K562 (cell line): Measurements from ENCODE around the gene FAM217B. TPM values are rescaled to one million over a fixed set of nuclear protein-coding genes. Genes with fewer than 3 reads are reported as not detected.

ENCODE experiments used
- ESRRA ChIP-seq: fragments of 450-650 bp; IDR thresholded peaks from 2 replicates; pipeline ENCODE4 v1.6.1; 2014; ENCODE audit warnings: low read depth, mild to moderate bottlenecking, moderate library complexity, borderline replicate concordance
- MAZ ChIP-seq, 2 experiments: fragments of 450-650 bp in 1 of 2; sonication (generic) in 1 of 2; formaldehyde crosslinking; IDR thresholded peaks in 1 of 2; conservative IDR thresholded peaks in 1 of 2; 2 replicates each; pipeline versions ENCODE4 v1.4.0 to v1.5.0; 2020; ENCODE audit warnings: mild to moderate bottlenecking in 1 of 2, missing genetic modification reagents in 1 of 2
- MYC ChIP-seq, 2 experiments: fragments of 250-450 bp in 1 of 2; sonication (Bioruptor Pico) in 1 of 2; IDR thresholded peaks; 2 replicates each; pipeline versions ENCODE4 v1.5.1 to v1.6.1; 2012 to 2021; ENCODE audit warnings: low read depth in 2 of 2, borderline replicate concordance in 1 of 2, improper control_type of control experiment in 1 of 2, low read length in 1 of 2, mild to moderate bottlenecking in 1 of 2, moderate library complexity in 1 of 2
- NFE2 ChIP-seq: IDR thresholded peaks from 2 replicates; pipeline ENCODE4 v1.6.1; 2014; ENCODE audit warnings: antibody characterized with exemption, low read depth
- NONO ChIP-seq, 2 experiments: fragments of 200-400 bp in 1 of 2; fragments of 450-650 bp in 1 of 2; formaldehyde crosslinking in 1 of 2; IDR thresholded peaks; 2 replicates each; pipeline ENCODE4 v1.6.1; 2017; ENCODE audit warnings: low read depth in 2 of 2, mild to moderate bottlenecking in 2 of 2, moderate library complexity in 2 of 2, low read length in 1 of 2
- POLR2A ChIP-seq: fragments of 450-650 bp; conservative IDR thresholded peaks from 2 replicates; pipeline ENCODE4 v1.6.1; 2016
- RBBP5 ChIP-seq: fragments of 200-600 bp; sonication (generic); IDR thresholded peaks from 2 replicates; pipeline ENCODE4 v1.6.1; 2012; ENCODE audit warnings: borderline replicate concordance, mild to moderate bottlenecking, low read length, control low read depth, inconsistent platforms; ENCODE audit not compliant: insufficient read depth, poor library complexity, severe bottlenecking
- RBM15 ChIP-seq: fragments of 200-400 bp; formaldehyde crosslinking; IDR thresholded peaks from 2 replicates; pipeline ENCODE4 v1.6.1; 2018; ENCODE audit warnings: mild to moderate bottlenecking, low read length, moderate library complexity; ENCODE audit not compliant: insufficient read depth
- XRCC3 ChIP-seq: fragments of 450-650 bp; IDR thresholded peaks from 2 replicates; pipeline ENCODE4 v1.6.1; 2017; ENCODE audit warnings: mild to moderate bottlenecking, moderate library complexity
- YBX1 ChIP-seq: fragments of 450-650 bp; IDR thresholded peaks from 2 replicates; pipeline ENCODE4 v1.7.1; 2016; ENCODE audit warnings: mild to moderate bottlenecking
- polyA plus RNA-seq, 8 experiments: library from polyadenylated mRNA; depleted of rRNA in 4 of 8; stranded (reverse) in 5 of 8; unstranded in 3 of 8; fragments of >200 nt; fragmentation: Nextera tagmentation in 2 of 8; fragmentation: Illumina TruSeq in 1 of 8; extraction: Ambion mirVana in 2 of 8; extraction: Trizol in 1 of 8; gene quantifications; 2 replicates each; pipeline versions ENCODE4 v1.2.1 to v1.2.3, GENCODE V29; 2011 to 2014; ENCODE audit warnings: inconsistent platforms in 1 of 8, missing spikeins in 1 of 8
- total RNA-seq, 7 experiments: library from RNA; depleted of rRNA in 6 of 7; stranded (reverse); fragments of >200 nt in 6 of 7; fragmentation: Illumina TruSeq in 2 of 7; extraction: Trizol in 2 of 7; gene quantifications; 2 replicates each; pipeline versions ENCODE4 v1.2.1 to v1.2.3, GENCODE V29; 2011 to 2021; ENCODE audit warnings: low replicate concordance in 1 of 7
- TF ChIP-seq, protein P1 (sequence below): IDR thresholded peaks from 3 replicates; pipeline ENCODE4 v1.6.1; 2011; ENCODE audit warnings: borderline replicate concordance, mild to moderate bottlenecking, moderate library complexity; ENCODE audit not compliant: insufficient read length; ENCODE audit errors: extremely low read depth
- TF ChIP-seq, protein P2 (sequence below): fragments of 250-450 bp; sonication (Bioruptor Pico); IDR thresholded peaks from 2 replicates; pipeline ENCODE4 v1.4.0; 2020; ENCODE audit warnings: mild to moderate bottlenecking, moderate library complexity, borderline replicate concordance
- TF ChIP-seq, protein P3 (sequence below), 2 experiments: fragments of 200-800 bp in 1 of 2; sonication (Bioruptor generic) in 1 of 2; sonication (generic) in 1 of 2; formaldehyde crosslinking in 1 of 2; IDR thresholded peaks in 1 of 2; conservative IDR thresholded peaks in 1 of 2; 2 replicates each; pipeline versions ENCODE4 v1.5.0 to v1.6.1; 2016 to 2020; ENCODE audit warnings: missing compliant biosample characterization in 1 of 2, missing genetic modification characterization in 1 of 2, missing genetic modification reagents in 1 of 2
- TF ChIP-seq, protein P4 (sequence below), 2 experiments: IDR thresholded peaks in 1 of 2; conservative IDR thresholded peaks in 1 of 2; 2 replicates each; pipeline ENCODE4 v1.6.1; 2016; ENCODE audit warnings: low read depth in 2 of 2, mild to moderate bottlenecking in 1 of 2, missing compliant biosample characterization in 1 of 2, missing genetic modification characterization in 1 of 2, moderate library complexity in 1 of 2

FAM217B gene
- total and polyA plus RNA-seq, 9 of the 15 experiments (the other 6 are each of a cell fraction or from before 2014, with no cell fraction given): 4.8 to 11.4 (median 6.9) TPM

DNA sequence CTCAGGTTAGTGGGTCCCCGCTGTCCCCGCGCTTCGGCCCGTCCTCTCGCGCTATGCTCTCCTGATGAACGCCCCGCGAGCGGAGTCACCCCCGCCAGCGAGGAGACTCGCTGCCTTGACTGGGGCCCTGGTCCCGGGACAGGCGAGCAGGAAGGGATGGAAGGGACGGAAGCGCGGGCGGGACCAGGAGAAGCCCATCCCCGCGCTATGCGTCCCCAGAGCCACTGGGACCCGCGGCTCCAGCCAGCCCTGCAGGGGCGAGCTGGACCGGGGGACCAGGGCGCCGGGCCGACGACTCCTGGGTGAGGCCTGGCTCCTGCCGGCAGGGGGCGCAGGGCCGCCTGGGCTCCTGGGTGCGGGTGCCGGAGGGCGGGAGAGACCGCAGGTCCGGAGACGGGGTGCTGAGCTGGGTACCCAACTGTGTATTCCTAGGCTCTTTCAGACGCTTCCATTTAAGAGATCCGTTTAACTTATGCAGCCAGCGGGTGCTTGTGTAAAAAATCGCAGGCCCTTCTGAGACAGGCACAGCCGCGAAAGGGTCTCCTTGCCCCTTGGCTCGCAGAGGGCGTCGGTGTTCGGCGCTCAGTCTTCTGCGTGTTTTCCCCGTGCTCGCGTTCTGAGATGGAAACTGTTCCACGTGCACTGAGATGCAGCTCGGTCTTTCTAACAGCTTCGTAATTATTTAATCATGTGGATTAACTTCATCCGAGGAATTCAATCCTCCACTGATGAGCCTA lies 6.2 kb upstream of the FAM217B start (continued):
- TF ChIP-seq NONO (IDR thresholded peaks at IDR 0.05; ENCODE audit: low read depth in 2 of 2, low read length in 1 of 2): no peak
- peak; percentile 60 for TF ChIP-seq MYC (IDR thresholded peaks at IDR 0.05; ENCODE audit: low read depth, low read length)
- no peak for TF ChIP-seq MYC (CRISPR knock-in tag; IDR thresholded peaks at IDR 0.05; ENCODE audit: borderline replicate concordance, low read depth)
- TF ChIP-seq, protein P1, sequence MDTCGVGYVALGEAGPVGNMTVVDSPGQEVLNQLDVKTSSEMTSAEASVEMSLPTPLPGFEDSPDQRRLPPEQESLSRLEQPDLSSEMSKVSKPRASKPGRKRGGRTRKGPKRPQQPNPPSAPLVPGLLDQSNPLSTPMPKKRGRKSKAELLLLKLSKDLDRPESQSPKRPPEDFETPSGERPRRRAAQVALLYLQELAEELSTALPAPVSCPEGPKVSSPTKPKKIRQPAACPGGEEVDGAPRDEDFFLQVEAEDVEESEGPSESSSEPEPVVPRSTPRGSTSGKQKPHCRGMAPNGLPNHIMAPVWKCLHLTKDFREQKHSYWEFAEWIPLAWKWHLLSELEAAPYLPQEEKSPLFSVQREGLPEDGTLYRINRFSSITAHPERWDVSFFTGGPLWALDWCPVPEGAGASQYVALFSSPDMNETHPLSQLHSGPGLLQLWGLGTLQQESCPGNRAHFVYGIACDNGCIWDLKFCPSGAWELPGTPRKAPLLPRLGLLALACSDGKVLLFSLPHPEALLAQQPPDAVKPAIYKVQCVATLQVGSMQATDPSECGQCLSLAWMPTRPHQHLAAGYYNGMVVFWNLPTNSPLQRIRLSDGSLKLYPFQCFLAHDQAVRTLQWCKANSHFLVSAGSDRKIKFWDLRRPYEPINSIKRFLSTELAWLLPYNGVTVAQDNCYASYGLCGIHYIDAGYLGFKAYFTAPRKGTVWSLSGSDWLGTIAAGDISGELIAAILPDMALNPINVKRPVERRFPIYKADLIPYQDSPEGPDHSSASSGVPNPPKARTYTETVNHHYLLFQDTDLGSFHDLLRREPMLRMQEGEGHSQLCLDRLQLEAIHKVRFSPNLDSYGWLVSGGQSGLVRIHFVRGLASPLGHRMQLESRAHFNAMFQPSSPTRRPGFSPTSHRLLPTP: no peak
- no peak for TF ChIP-seq YBX1
- no peak for TF ChIP-seq NFE2
- TF ChIP-seq RBM15: no peak
- no peak for TF ChIP-seq POLR2A
- TF ChIP-seq, protein P2, sequence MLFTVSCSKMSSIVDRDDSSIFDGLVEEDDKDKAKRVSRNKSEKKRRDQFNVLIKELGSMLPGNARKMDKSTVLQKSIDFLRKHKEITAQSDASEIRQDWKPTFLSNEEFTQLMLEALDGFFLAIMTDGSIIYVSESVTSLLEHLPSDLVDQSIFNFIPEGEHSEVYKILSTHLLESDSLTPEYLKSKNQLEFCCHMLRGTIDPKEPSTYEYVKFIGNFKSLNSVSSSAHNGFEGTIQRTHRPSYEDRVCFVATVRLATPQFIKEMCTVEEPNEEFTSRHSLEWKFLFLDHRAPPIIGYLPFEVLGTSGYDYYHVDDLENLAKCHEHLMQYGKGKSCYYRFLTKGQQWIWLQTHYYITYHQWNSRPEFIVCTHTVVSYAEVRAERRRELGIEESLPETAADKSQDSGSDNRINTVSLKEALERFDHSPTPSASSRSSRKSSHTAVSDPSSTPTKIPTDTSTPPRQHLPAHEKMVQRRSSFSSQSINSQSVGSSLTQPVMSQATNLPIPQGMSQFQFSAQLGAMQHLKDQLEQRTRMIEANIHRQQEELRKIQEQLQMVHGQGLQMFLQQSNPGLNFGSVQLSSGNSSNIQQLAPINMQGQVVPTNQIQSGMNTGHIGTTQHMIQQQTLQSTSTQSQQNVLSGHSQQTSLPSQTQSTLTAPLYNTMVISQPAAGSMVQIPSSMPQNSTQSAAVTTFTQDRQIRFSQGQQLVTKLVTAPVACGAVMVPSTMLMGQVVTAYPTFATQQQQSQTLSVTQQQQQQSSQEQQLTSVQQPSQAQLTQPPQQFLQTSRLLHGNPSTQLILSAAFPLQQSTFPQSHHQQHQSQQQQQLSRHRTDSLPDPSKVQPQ (CRISPR knock-in tag): no peak
- TF ChIP-seq, protein P3, sequence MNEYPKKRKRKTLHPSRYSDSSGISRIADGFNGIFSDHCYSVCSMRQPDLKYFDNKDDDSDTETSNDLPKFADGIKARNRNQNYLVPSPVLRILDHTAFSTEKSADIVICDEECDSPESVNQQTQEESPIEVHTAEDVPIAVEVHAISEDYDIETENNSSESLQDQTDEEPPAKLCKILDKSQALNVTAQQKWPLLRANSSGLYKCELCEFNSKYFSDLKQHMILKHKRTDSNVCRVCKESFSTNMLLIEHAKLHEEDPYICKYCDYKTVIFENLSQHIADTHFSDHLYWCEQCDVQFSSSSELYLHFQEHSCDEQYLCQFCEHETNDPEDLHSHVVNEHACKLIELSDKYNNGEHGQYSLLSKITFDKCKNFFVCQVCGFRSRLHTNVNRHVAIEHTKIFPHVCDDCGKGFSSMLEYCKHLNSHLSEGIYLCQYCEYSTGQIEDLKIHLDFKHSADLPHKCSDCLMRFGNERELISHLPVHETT (CRISPR knock-in tag; conservative IDR thresholded peaks at IDR 0.05 in 1 of 2, IDR thresholded peaks at IDR 0.05 in 1 of 2): no peak
- peak; percentile 42 for TF ChIP-seq RBBP5
- peak; percentile 56; the same call in 1 of the 2 replicates for TF ChIP-seq ESRRA
- TF ChIP-seq, protein P4, sequence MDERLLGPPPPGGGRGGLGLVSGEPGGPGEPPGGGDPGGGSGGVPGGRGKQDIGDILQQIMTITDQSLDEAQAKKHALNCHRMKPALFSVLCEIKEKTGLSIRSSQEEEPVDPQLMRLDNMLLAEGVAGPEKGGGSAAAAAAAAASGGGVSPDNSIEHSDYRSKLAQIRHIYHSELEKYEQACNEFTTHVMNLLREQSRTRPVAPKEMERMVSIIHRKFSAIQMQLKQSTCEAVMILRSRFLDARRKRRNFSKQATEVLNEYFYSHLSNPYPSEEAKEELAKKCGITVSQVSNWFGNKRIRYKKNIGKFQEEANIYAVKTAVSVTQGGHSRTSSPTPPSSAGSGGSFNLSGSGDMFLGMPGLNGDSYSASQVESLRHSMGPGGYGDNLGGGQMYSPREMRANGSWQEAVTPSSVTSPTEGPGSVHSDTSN (CRISPR knock-in tag; IDR thresholded peaks at IDR 0.05; ENCODE audit: low read depth): no peak
- TF ChIP-seq, protein P4 (tag; conservative IDR thresholded peaks at IDR 0.05; ENCODE audit: low read depth): no peak
- no peak for TF ChIP-seq XRCC3
- TF ChIP-seq MAZ (CRISPR knock-in tag; conservative IDR thresholded peaks at IDR 0.05 in 1 of 2, IDR thresholded peaks at IDR 0.05 in 1 of 2): peak; percentile 76 to 82
